HG03025 (cell line): Measurements from ENCODE around the gene ALOX5AP.

Experiments
- ATAC-seq: cut with Tn5 transposase; IDR thresholded peaks from one replicate; pipeline ENCODE4 v1.9.1; 2021; ENCODE audit warnings: mild to moderate bottlenecking, moderate library complexity; ENCODE audit not compliant: unreplicated experiment, low FRiP score

ALOX5AP gene

GRCh38 chr13:30735025-30735871 lies at the start of gene ALOX5AP:
Gene ALOX5AP, plus strand, starts transcription at chr13:30735543. Its CDS starts 63 bp downstream, at chr13:30735606.
- peak; percentile 83 for ATAC-seq

GRCh38 chr13:30685987-30686386 lies 49.4 kb upstream of the ALOX5AP start:
- ATAC-seq, result no peak

GRCh38 chr13:30687601-30688000 lies 47.7 kb upstream of the ALOX5AP start:
- ATAC-seq, result no peak

- ATAC-seq, result no peak
Observed at GRCh38 chr13:30689752-30690151, 45.6 kb upstream of the ALOX5AP start.

GRCh38 chr13:30690282-30691188 lies 44.8 kb upstream of the ALOX5AP start:
- ATAC-seq, result peak; percentile 75

- ATAC-seq, result no peak
Observed at GRCh38 chr13:30692113-30692512, 43.2 kb upstream of the ALOX5AP start.

GRCh38 chr13:30696278-30697176 lies 38.8 kb upstream of the ALOX5AP start:
- no peak for ATAC-seq

- no peak for ATAC-seq
Observed at GRCh38 chr13:30697177-30697953, 38.0 kb upstream of the ALOX5AP start.

GRCh38 chr13:30697996-30698401 lies 37.3 kb upstream of the ALOX5AP start:
- no peak for ATAC-seq

- ATAC-seq, result no peak
Observed at GRCh38 chr13:30698488-30699005, 36.8 kb upstream of the ALOX5AP start.

- no peak for ATAC-seq
Observed at GRCh38 chr13:30700364-30700763, 35.0 kb upstream of the ALOX5AP start.

- ATAC-seq, result no peak
Observed at GRCh38 chr13:30702006-30702405, 33.3 kb upstream of the ALOX5AP start.

GRCh38 chr13:30704596-30704995 lies 30.7 kb upstream of the ALOX5AP start:
- ATAC-seq, result no peak

GRCh38 chr13:30705680-30706079 lies 29.7 kb upstream of the ALOX5AP start:
- ATAC-seq, result no peak

- ATAC-seq, result no peak
Observed at GRCh38 chr13:30708541-30708940, 26.8 kb upstream of the ALOX5AP start.

GRCh38 chr13:30710442-30710841 lies 24.9 kb upstream of the ALOX5AP start:
- ATAC-seq, result no peak

- ATAC-seq, result no peak
Observed at GRCh38 chr13:30711375-30711774, 24.0 kb upstream of the ALOX5AP start.

- no peak for ATAC-seq
Observed at GRCh38 chr13:30711837-30712236, 23.5 kb upstream of the ALOX5AP start.
